Measurements from ENCODE around the gene SLFN12.
"Not testable (repeated sequence)": the region's sequence is repeated elsewhere in the genome, so short reads cannot be mapped to it uniquely, and the experiment has no call there.

SLFN12 gene

DNA sequence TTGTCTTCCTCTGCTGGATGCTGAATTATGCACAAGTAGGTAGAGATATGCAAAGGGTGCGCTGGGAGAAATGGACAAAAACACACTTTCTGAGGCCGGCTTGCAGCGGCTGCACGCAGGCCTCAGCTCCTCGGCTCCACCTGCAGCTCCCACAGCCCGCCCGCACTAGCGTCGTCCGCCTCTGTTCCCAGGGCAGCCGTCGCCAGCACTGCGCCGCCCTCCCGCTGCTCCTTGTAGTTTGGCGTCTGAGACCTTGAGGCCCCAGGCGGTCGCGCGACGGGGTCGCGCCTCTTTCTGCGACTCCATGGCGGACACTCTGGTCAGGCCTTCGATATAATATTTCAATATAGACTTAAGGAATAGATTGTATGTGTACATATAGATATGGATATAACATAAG is 24.8 kb downstream of the SLFN12 start:
- DNase-seq = no peak

- DNase-seq = no peak
These were observed 25.7 kb downstream of the SLFN12 start for GRCh38 chr17:35406568-35406967.

- DNase-seq = no peak
These were observed 27.9 kb downstream of the SLFN12 start for GRCh38 chr17:35404360-35404759.

DNA sequence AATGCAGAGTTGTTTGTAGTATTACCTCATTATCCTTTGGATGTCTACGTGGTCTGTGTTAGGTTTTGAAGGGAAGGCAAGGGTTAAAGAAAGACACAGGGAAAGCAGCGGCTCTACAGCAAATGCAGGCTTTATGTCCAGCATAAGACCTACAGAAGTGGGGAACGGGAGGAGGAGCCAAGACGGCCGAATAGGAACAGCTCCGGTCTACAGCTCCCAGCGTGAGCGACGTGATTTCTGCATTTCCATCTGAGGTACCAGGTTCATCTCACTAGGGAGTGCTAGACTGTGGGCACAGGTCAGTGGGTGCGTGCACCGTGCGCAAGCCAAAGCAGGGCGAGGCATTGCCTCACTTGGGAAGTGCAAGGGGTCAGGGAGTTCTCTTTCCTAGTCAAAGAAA is 38.5 kb downstream of the SLFN12 start:
- not testable (repeated sequence) for DNase-seq

GRCh38 chr17:35390663-35391062 is 41.6 kb downstream of the SLFN12 start:
- DNase-seq = no peak

GRCh38 chr17:35390156-35390555 is 42.1 kb downstream of the SLFN12 start:
- no peak for DNase-seq

GRCh38 chr17:35387496-35387895 is 44.8 kb downstream of the SLFN12 start:
- DNase-seq = no peak

- no peak for DNase-seq
These were observed 54.6 kb downstream of the SLFN12 start for GRCh38 chr17:35377706-35378105.

GRCh38 chr17:35377068-35377467 is 55.2 kb downstream of the SLFN12 start:
- no peak for DNase-seq

DNA sequence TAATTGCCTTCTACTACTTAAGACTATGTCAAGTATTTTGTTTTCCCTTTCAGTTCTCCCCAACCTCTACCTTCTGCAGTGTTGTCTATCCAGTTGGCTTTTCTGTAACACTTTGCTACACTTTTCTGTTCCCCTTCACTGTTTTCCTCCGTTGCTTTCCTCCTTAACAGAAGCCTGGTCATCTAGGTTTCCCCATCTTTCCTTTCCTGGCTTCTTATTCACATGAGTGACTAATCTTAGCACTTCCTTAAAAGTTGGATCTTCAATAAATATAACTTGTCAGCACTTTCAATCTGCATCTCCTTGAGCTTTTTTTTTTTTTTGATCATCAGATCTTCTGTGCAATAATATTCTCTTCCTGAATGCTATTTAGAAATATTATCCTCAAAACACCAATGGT is 56.1 kb downstream of the SLFN12 start:
- no peak for DNase-seq

- no peak for DNase-seq
These were observed 57.4 kb downstream of the SLFN12 start for GRCh38 chr17:35374766-35375344.

DNA sequence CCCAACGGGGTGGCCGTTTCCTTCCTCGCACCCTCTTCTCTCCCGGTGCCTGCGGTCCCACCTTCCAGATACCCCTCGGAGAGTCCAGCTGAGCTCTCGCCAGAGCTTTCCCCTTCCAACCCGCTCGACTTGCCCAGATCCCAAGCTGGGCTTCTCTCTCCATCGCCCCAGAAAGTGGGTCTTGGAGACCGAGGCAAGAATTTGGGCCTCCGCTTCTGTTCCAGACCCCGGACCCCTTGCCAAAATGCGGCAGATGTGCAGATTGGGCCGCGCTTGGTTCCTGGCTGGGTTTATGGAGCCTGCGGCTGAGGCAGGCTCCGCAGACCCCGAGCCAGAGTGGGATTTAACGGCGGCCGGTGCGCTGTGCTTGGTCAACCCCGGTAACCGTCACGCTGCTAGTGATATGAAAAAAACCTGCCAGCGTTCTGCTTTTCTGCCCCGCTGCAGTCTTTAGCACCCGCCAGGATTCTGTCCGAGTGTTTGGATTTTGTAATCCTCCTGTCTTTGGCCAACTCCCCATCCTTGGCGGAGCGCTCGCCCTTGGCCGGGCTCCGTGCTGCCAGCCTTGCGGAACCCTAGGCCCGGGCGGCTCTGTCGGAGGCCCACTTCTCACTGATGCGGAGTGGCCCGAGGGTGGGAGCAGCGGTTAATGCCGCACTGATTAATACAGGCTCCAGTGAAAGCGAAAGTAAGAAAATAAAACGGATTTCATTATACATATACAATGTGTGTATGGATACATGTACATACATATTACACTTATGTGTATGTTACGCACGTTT is 58.1 kb downstream of the SLFN12 start:
- DNase-seq = peak; percentile 60

DNA sequence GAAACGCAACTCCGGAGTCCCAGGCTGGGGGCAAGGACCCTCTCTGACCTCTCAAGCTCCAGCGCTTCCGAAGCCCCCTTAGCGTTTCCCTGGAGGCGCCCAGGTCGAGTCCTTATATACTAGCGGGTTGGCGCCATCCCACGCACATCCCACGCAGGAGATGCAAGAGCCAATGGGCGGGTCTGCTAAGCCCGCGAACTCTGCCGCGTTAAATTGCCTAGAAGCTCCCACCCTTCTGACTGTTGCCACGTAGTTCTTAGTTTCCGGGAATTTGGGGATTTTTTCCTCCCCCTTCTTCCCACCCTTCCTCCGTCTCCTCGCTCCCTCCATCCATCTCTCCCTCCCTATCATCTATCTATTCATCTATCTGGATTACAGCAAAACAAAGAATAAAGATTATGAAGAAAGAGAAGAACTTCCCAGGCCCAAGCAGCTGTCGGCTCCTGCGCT is 58.7 kb downstream of the SLFN12 start, which contains the start of gene SLFN11:
TSS of gene SLFN11 (minus strand) at position 88 of the 450 bp plus-strand sequence. CDS start 9,814 bp downstream, outside the sequence.
- peak; percentile 57 for DNase-seq

GRCh38 chr17:35372846-35373533 is 59.3 kb downstream of the SLFN12 start:
- peak; percentile 59 for DNase-seq

GRCh38 chr17:35371934-35372333 is 60.4 kb downstream of the SLFN12 start:
- no peak for DNase-seq

GRCh38 chr17:35368081-35368830 is 64.0 kb downstream of the SLFN12 start:
- no peak for DNase-seq

DNA sequence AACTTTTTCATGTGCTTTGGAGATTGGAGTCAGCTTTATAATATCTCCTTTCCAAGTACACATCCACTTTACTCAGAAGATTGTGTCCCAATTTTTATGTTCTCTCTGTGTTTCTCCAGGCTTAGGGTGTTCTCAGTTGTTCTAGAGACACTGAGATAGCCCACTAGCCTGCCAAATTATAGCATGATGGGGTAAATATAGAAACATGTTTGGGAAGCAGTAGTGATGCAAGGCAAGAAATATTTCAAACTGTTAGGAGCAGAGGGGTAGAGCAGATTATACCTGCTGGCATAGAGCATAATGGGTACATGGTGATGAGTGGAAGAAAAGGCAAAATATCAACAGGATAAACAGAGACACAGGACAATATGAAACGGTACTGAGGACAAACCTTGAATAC is 71.3 kb downstream of the SLFN12 start:
- no peak for DNase-seq

Measured in islet precursor cell (in vitro differentiated cells).